ENCODE results near the gene ATG4C. TPM values are rescaled to one million over a fixed set of nuclear protein-coding genes. Genes with fewer than 3 reads are reported as not detected.

ATG4C gene
- total RNA-seq, 1 donor: 5.8 TPM

DNA sequence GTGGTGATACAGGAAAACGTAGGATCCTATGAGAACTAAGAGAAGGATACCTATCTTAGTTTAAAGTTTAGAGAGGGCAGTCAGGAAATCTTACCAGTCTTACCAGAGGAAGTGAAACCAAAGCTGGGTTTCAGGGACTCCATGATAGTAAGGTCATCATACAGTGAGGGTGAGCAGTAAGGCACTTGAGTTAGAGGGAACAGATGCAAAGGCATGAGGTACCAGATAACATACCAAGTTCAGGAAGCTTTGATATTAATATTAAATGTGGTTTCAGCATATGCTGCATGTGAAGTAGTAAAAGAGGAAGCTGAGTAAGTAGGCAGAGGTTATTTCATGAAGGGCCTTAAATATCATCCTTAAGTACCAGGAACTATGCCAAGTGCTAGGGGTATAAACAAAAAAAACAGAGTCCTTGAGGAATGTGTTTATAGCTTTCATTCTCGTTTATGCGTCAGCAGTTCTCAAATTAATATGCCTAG lies 16.9 kb downstream of the ATG4C start:
- no peaks in the 10 kb centered on the region for H3K9me3 ChIP-seq (ENCODE audit: low read depth, low read length)
- H3K27me3 ChIP-seq (ENCODE audit: insufficient read depth, low read length): no peaks in the 10 kb centered on the region
- no peak overlapping the region for H3K4me2 ChIP-seq (ENCODE audit: insufficient read depth, low read length)
- no peaks in the 10 kb centered on the region for H4K20me1 ChIP-seq (ENCODE audit: insufficient read depth, low read length)
- no peak overlapping the region for H2AFZ ChIP-seq (ENCODE audit: low read length)
- TF ChIP-seq, protein P1, sequence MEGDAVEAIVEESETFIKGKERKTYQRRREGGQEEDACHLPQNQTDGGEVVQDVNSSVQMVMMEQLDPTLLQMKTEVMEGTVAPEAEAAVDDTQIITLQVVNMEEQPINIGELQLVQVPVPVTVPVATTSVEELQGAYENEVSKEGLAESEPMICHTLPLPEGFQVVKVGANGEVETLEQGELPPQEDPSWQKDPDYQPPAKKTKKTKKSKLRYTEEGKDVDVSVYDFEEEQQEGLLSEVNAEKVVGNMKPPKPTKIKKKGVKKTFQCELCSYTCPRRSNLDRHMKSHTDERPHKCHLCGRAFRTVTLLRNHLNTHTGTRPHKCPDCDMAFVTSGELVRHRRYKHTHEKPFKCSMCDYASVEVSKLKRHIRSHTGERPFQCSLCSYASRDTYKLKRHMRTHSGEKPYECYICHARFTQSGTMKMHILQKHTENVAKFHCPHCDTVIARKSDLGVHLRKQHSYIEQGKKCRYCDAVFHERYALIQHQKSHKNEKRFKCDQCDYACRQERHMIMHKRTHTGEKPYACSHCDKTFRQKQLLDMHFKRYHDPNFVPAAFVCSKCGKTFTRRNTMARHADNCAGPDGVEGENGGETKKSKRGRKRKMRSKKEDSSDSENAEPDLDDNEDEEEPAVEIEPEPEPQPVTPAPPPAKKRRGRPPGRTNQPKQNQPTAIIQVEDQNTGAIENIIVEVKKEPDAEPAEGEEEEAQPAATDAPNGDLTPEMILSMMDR (IDR thresholded peaks at IDR 0.05; ENCODE audit: extremely low read depth, low read depth, low read length): no peak
- H3K4me3 ChIP-seq (ENCODE audit: insufficient read depth, low read length): no peak overlapping the region
- no peak for DNase-seq (ENCODE audit: insufficient read length, low spot score, missing footprints)
- H3K4me1 ChIP-seq (ENCODE audit: insufficient read depth, low read length): no peaks in the 10 kb centered on the region
- no peaks in the 10 kb centered on the region for H3K79me2 ChIP-seq (ENCODE audit: insufficient read depth, low read length)
- no peaks in the 10 kb centered on the region for H3K36me3 ChIP-seq (ENCODE audit: insufficient read depth, low read length)
- H3K27ac ChIP-seq (ENCODE audit: low read depth, low read length): no peak overlapping the region

DNA sequence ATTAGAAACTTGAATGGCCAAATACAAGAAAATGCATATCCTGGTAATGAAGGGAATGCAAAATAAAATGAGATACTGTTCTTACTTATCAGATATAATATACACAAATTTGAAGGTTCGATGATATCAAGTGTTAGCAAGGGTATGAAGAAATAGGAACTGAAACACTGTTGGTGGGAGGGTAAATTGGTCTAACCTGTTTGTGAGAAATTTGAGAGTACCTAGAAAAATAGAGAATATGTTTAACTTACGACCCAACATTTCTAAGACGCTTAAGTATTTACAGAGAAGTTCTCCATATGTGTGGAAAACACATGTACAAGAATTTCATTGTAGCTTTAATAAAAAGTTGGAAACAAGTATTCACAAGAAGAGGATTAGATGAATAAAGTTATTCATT lies 25.9 kb downstream of the ATG4C start:
- Histone ChIP-seq H3K4me1 (ENCODE audit: insufficient read depth, low read length) (no peaks in the 10 kb centered on the region), H3K27me3 (ENCODE audit: insufficient read depth, low read length) (no peaks in the 10 kb centered on the region), H3K4me2 (ENCODE audit: insufficient read depth, low read length) (no peak overlapping the region), H3K4me3 (ENCODE audit: insufficient read depth, low read length) (no peak overlapping the region), H3K36me3 (ENCODE audit: insufficient read depth, low read length) (no peaks in the 10 kb centered on the region), H2AFZ (ENCODE audit: low read length) (no peak overlapping the region), H4K20me1 (ENCODE audit: insufficient read depth, low read length) (no peaks in the 10 kb centered on the region), H3K27ac (ENCODE audit: low read depth, low read length) (no peak overlapping the region), H3K9me3 (ENCODE audit: low read depth, low read length) (no peaks in the 10 kb centered on the region), H3K79me2 (ENCODE audit: insufficient read depth, low read length) (no peaks in the 10 kb centered on the region)
- DNase-seq (ENCODE audit: insufficient read length, low spot score, missing footprints): no peak
- TF ChIP-seq, protein P1 (IDR thresholded peaks at IDR 0.05; ENCODE audit: extremely low read depth, low read depth, low read length): no peak

- no peak overlapping the region for H2AFZ ChIP-seq (ENCODE audit: low read length)
- TF ChIP-seq, protein P1 (IDR thresholded peaks at IDR 0.05; ENCODE audit: extremely low read depth, low read depth, low read length): no peak
- H3K4me1 ChIP-seq (ENCODE audit: insufficient read depth, low read length): no peaks in the 10 kb centered on the region
- no peak for DNase-seq (ENCODE audit: insufficient read length, low spot score, missing footprints)
- H3K27ac ChIP-seq (ENCODE audit: low read depth, low read length): no peak overlapping the region
- H4K20me1 ChIP-seq (ENCODE audit: insufficient read depth, low read length): no peaks in the 10 kb centered on the region
- H3K27me3 ChIP-seq (ENCODE audit: insufficient read depth, low read length): no peaks in the 10 kb centered on the region
- H3K79me2 ChIP-seq (ENCODE audit: insufficient read depth, low read length): no peaks in the 10 kb centered on the region
- H3K4me2 ChIP-seq (ENCODE audit: insufficient read depth, low read length): no peak overlapping the region
- no peak overlapping the region for H3K4me3 ChIP-seq (ENCODE audit: insufficient read depth, low read length)
- no peaks in the 10 kb centered on the region for H3K36me3 ChIP-seq (ENCODE audit: insufficient read depth, low read length)
- no peaks in the 10 kb centered on the region for H3K9me3 ChIP-seq (ENCODE audit: low read depth, low read length)
These were observed 26.7 kb downstream of the ATG4C start for GRCh38 chr1:62810420-62811274.

DNA sequence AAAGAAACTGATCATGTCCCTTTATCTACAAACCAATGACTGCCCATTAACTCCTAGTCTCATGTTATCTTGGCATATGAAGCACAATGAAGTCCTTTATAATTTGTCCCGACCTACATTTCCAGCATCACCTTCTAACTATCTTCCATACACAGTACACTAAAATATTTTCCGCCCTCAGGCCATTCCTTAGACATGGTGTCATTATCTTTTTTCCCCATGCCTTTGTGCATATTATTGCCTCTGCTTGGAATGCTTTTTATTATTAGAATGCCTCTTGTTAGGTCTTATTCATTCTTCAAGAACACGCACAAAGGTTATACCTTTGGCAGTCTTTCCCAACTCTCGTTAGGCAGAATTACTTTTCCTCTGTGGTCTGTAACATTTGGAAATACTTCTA lies 39.6 kb downstream of the ATG4C start:
- no peaks in the 10 kb centered on the region for H3K27me3 ChIP-seq (ENCODE audit: insufficient read depth, low read length)
- no peak overlapping the region for H3K4me3 ChIP-seq (ENCODE audit: insufficient read depth, low read length)
- no peaks in the 10 kb centered on the region for H3K36me3 ChIP-seq (ENCODE audit: insufficient read depth, low read length)
- no peaks in the 10 kb centered on the region for H3K9me3 ChIP-seq (ENCODE audit: low read depth, low read length)
- H2AFZ ChIP-seq (ENCODE audit: low read length): no peak overlapping the region
- TF ChIP-seq, protein P1 (IDR thresholded peaks at IDR 0.05; ENCODE audit: extremely low read depth, low read depth, low read length): no peak
- DNase-seq (ENCODE audit: insufficient read length, low spot score, missing footprints): no peak
- H3K79me2 ChIP-seq (ENCODE audit: insufficient read depth, low read length): no peaks in the 10 kb centered on the region
- no peaks in the 10 kb centered on the region for H4K20me1 ChIP-seq (ENCODE audit: insufficient read depth, low read length)
- H3K4me1 ChIP-seq (ENCODE audit: insufficient read depth, low read length): no peaks in the 10 kb centered on the region
- no peak overlapping the region for H3K4me2 ChIP-seq (ENCODE audit: insufficient read depth, low read length)
- no peak overlapping the region for H3K27ac ChIP-seq (ENCODE audit: low read depth, low read length)
